GM12878 (cell line): Measurements from ENCODE around the gene AP1M1. TPM values are rescaled to one million over a fixed set of nuclear protein-coding genes. Genes with fewer than 3 reads are reported as not detected.

Experiments
- ATAC-seq: fragments of 200-7000 bp; cut with Tn5 transposase; 3 replicates; pipeline ENCODE4 v1.9.1; 2020; ENCODE audit warnings: mild to moderate bottlenecking, moderate library complexity
- BruUV-seq: library from RNA; stranded (reverse); fragments of 400-500 nt; replicated peaks from 2 replicates; lab custom pipeline; 2021; lab: Mats Ljungman, UMichigan
- CTCF ChIA-PET: fragments of 300-600 bp; sonication (Branson Sonifier 250); formaldehyde crosslinking; extraction: SDS; loops from one replicate; lab custom pipeline; 2021; ENCODE audit warnings: inconsistent platforms; lab: Yijun Ruan, JAX
- POLR2A ChIA-PET: fragments of 350-600 bp; formaldehyde crosslinking; extraction: SDS; loops from one replicate; lab custom pipeline; 2021; ENCODE audit warnings: inconsistent platforms; lab: Charles Lee
- RAD21 ChIA-PET: fragments of 300-600 bp; sonication (Branson Sonifier 250); formaldehyde crosslinking; loops from one replicate; lab custom pipeline; 2023; ENCODE audit warnings: antibody characterized with exemption; ENCODE audit not compliant: unreplicated experiment; lab: Charles Lee
- SMC1A ChIA-PET: fragments of 300-600 bp; sonication (Branson Sonifier 250); formaldehyde crosslinking; loops from one replicate; lab custom pipeline; 2023; ENCODE audit not compliant: unreplicated experiment, uncharacterized antibody; lab: Charles Lee
- DNase-seq: peaks from one replicate; pipeline ENCODE4 v3.0.0-alpha.2; 2011; ENCODE audit warnings: low read depth, low spot score
- FAIRE-seq: peaks from 3 replicates; lab custom pipeline; 2011; peaks lifted over from hg19 to GRCh38; lab: Jason Lieb, UNC
- H2AFZ ChIP-seq: 2 replicates; pipeline ENCODE4 v1.6.0; 2011; ENCODE audit warnings: low read depth, low read length, control low read depth; ENCODE audit not compliant: control insufficient read depth
- H3K27ac ChIP-seq: 2 replicates; pipeline ENCODE4 v1.5.1; 2011; ENCODE audit warnings: control low read depth; ENCODE audit not compliant: control insufficient read depth, insufficient read depth
- H3K27me3 ChIP-seq, 2 experiments: replicated peaks in 1 of 2; 2 replicates each; pipeline versions ENCODE4 v1.6.0 to v1.6.1; 2011; ENCODE audit warnings: low read length in 1 of 2; ENCODE audit not compliant: control insufficient read depth in 2 of 2, insufficient read depth in 2 of 2
- H3K36me3 ChIP-seq, 2 experiments: 2 replicates each; pipeline ENCODE4 v1.5.1; 2011; ENCODE audit warnings: low read length in 1 of 2; ENCODE audit not compliant: control insufficient read depth in 2 of 2, insufficient read depth in 2 of 2
- H3K4me1 ChIP-seq: 2 replicates; pipeline ENCODE4 v1.6.1; 2011; ENCODE audit warnings: mild to moderate bottlenecking, low read length, moderate library complexity, mixed read lengths; ENCODE audit not compliant: control insufficient read depth, insufficient read depth
- H3K4me2 ChIP-seq: 2 replicates; pipeline ENCODE4 v1.6.0; 2011; ENCODE audit warnings: control low read depth; ENCODE audit not compliant: control insufficient read depth, insufficient read depth
- H3K4me3 ChIP-seq: fragments of 200-600 bp; sonication (generic); 2 replicates; pipeline ENCODE4 v1.5.1; 2016
- H3K79me2 ChIP-seq: 2 replicates; pipeline ENCODE4 v1.6.0; 2011; ENCODE audit warnings: low read length; ENCODE audit not compliant: control insufficient read depth, insufficient read depth
- H3K9ac ChIP-seq: 2 replicates; pipeline ENCODE4 v1.8.0; 2011; ENCODE audit warnings: low read length, control low read depth, mixed read lengths; ENCODE audit not compliant: control insufficient read depth, insufficient read depth
- H3K9me3 ChIP-seq: replicated peaks from 3 replicates; pipeline ENCODE4 v1.5.1; 2011; ENCODE audit warnings: mild to moderate bottlenecking, low read length; ENCODE audit not compliant: control insufficient read depth, insufficient read depth
- H4K20me1 ChIP-seq: 2 replicates; pipeline ENCODE4 v1.6.0; 2011; ENCODE audit not compliant: control insufficient read depth, insufficient read depth
- BCL11A ChIP-seq: IDR thresholded peaks from 2 replicates; pipeline ENCODE4 v1.6.1; 2011; ENCODE audit warnings: low read depth, low read length
- DPF2 ChIP-seq: fragments of 450-650 bp; IDR thresholded peaks from 2 replicates; pipeline ENCODE4 v1.6.1; 2017; ENCODE audit warnings: mild to moderate bottlenecking
- E2F4 ChIP-seq: IDR thresholded peaks from 2 replicates; pipeline ENCODE4 v1.6.1; 2012; ENCODE audit warnings: low read depth, low read length, improper control_type of control experiment
- E4F1 ChIP-seq: fragments of 450-650 bp; IDR thresholded peaks from 2 replicates; pipeline ENCODE4 v1.6.1; 2018; ENCODE audit warnings: borderline replicate concordance, mild to moderate bottlenecking; ENCODE audit not compliant: partially characterized antibody
- EED ChIP-seq: sonication (generic); IDR thresholded peaks from 2 replicates; pipeline ENCODE4 v1.6.1; 2016; ENCODE audit warnings: antibody characterized with exemption, low read depth
- FOXM1 ChIP-seq: IDR thresholded peaks from 2 replicates; pipeline ENCODE4 v1.6.1; 2012; ENCODE audit warnings: low read depth, mild to moderate bottlenecking, inconsistent platforms, low read length, moderate library complexity
- IRF5 ChIP-seq: fragments of 450-650 bp; IDR thresholded peaks from 2 replicates; pipeline ENCODE4 v1.6.1; 2017; ENCODE audit warnings: borderline replicate concordance
- MTA2 ChIP-seq: fragments of 450-650 bp; IDR thresholded peaks from 2 replicates; pipeline ENCODE4 v1.6.1; 2016; ENCODE audit warnings: low read depth, mild to moderate bottlenecking, moderate library complexity
- PAX5 ChIP-seq: IDR thresholded peaks from 2 replicates; pipeline ENCODE4 v1.6.1; 2011; ENCODE audit warnings: low read depth, low read length, borderline replicate concordance
- POU2F2 ChIP-seq: IDR thresholded peaks from 3 replicates; pipeline ENCODE4 v1.6.1; 2011; ENCODE audit warnings: low read depth, mild to moderate bottlenecking, low read length, borderline replicate concordance
- RFX5 ChIP-seq: IDR thresholded peaks from 2 replicates; pipeline ENCODE4 v1.6.1; 2011; ENCODE audit warnings: low read depth, low read length, improper control_type of control experiment
- SKIL ChIP-seq: fragments of 450-650 bp; IDR thresholded peaks from 2 replicates; pipeline ENCODE4 v1.6.1; 2017; ENCODE audit warnings: mild to moderate bottlenecking, low read depth, inconsistent platforms; ENCODE audit not compliant: poor library complexity, severe bottlenecking
- TAF1 ChIP-seq: IDR thresholded peaks from 2 replicates; pipeline ENCODE4 v1.6.1; 2011; ENCODE audit warnings: mild to moderate bottlenecking, low read depth, low read length, borderline replicate concordance
- YBX1 ChIP-seq: fragments of 450-650 bp; IDR thresholded peaks from 2 replicates; pipeline ENCODE4 v1.6.1; 2016; ENCODE audit warnings: antibody characterized with exemption
- ZNF207 ChIP-seq: fragments of 450-650 bp; IDR thresholded peaks from 2 replicates; pipeline ENCODE4 v1.6.1; 2014; ENCODE audit warnings: antibody characterized with exemption, mild to moderate bottlenecking, borderline replicate concordance
- ZNF274 ChIP-seq: IDR thresholded peaks from one replicate; pipeline ENCODE4 v1.8.0; 2011; ENCODE audit not compliant: insufficient read length, insufficient read depth
- WGBS: methylation state at CpG from one replicate; pipeline ENCODE4 v1.1.6; 2016; ENCODE audit warnings: low lambda C conversion rate; ENCODE audit not compliant: insufficient replicate concordance, insufficient coverage; ENCODE audit errors: missing lambda C conversion rate; 5-methylcytosine and 5-hydroxymethylcytosine counted together
- in situ Hi-C: fragments of 300-500 bp; cut with MboI; formaldehyde crosslinking; loops from 9 replicates; pipeline ENCODE4 v1.14.3; 2018; ENCODE audit warnings: mixed read lengths
- intact Hi-C: fragments of 100-400 bp; cut with micrococcal nuclease; formaldehyde crosslinking; loops from one replicate; pipeline ENCODE4 v1.14.2; 2022; ENCODE audit not compliant: unreplicated experiment
- polyA plus RNA-seq, 11 experiments: library from polyadenylated mRNA; depleted of rRNA in 4 of 11; unstranded in 6 of 11; stranded (reverse) in 5 of 11; fragments of >200 nt; fragmentation: Nextera tagmentation in 4 of 11; fragmentation: Illumina TruSeq in 1 of 11; extraction: Ambion mirVana in 4 of 11; extraction: Trizol in 1 of 11; gene quantifications; 1 replicate in 1 of 11; 2 replicates in 10 of 11; pipeline versions ENCODE4 v1.2.1 to v1.2.3, GENCODE V29; 2011 to 2016; ENCODE audit warnings: inconsistent platforms in 2 of 11, missing spikeins in 2 of 11, low read depth in 1 of 11
- total RNA-seq, 4 experiments: library from RNA; depleted of rRNA in 3 of 4; stranded (reverse); fragments of >200 nt in 3 of 4; fragmentation: Illumina TruSeq in 1 of 4; extraction: Trizol in 1 of 4; gene quantifications; 2 replicates each; pipeline versions ENCODE4 v1.2.1 to v1.2.3, GENCODE V29; 2013 to 2021

AP1M1 gene
- total and polyA plus RNA-seq, 10 of the 15 experiments (the other 5 are each of a cell fraction or from before 2014, with no cell fraction given), result 1.0 to 116 (median 44.7) TPM

GRCh38 chr19:16259385-16260159, 61.9 kb downstream of the AP1M1 start:
- BruUV-seq, result no TSS peak
- Histone ChIP-seq H3K27me3 (no peaks in the 10 kb centered on the region; a peak in 1 of 4 replicates), H3K4me3 (0 out of 2 replicates have a peak overlapping the region, but pooled peaks have one; percentile 7), H3K36me3 (no peaks in the 10 kb centered on the region), H4K20me1 (no peaks in the 10 kb centered on the region), H3K79me2 (no peaks in the 10 kb centered on the region), H3K9ac (no peak overlapping the region), H3K27ac (peak overlapping the region; percentile 27; the same call in 1 of the 2 replicates), H3K9me3 (no peaks in the 10 kb centered on the region), H3K4me2 (peak overlapping the region; percentile 67), H3K4me1 (peaks cover 47% of the 10 kb centered on the region), H2AFZ (no peak overlapping the region)
- ATAC-seq (peak; percentile 93), DNase-seq (peak; percentile 52), FAIRE-seq (peak; percentile 85)
- in situ Hi-C loops (no loop called here), intact Hi-C loops (no loop called here)
- ChIA-PET CTCF (interaction anchor here (1.1 to 2.9 kb wide), 3 partner anchors 123 to 148 kb away, joined by 4 to 18 read pairs (median 4); partner anchors contain the start of gene RAB8A), RAD21 (interaction anchor here (0.8 to 1.3 kb wide), 5 partner anchors 69 to 123 kb away, joined by 3 to 4 read pairs (median 3); no protein-coding TSS in a partner anchor), POLR2A (interaction anchor here (0.6 to 1.6 kb wide), 6 partner anchors 9 to 184 kb away, joined by 3 to 6 read pairs (median 4); partner anchors contain the start of genes KLF2 and TPM4), SMC1A (interaction anchor here (1.0 to 2.4 kb wide), 5 partner anchors 24 to 123 kb away, joined by 3 to 6 read pairs (median 4); no protein-coding TSS in a partner anchor)
- 2% methylated on average over 21 of the region's 22 CpGs for whole genome bisulfite sequencing
- TF ChIP-seq MTA2 (peak; percentile 35; the same call in 1 of the 2 replicates), EED (peak; percentile 43; the same call in 1 of the 2 replicates), POU2F2 (peak; percentile 87; the same call in 1 of the 3 replicates), ZNF207 (no peak), BCL11A (no peak), E2F4 (no peak), TAF1 (no peak), IRF5 (no peak), E4F1 (no peak), FOXM1 (peak; percentile 15; the same call in 1 of the 2 replicates), YBX1 (no peak), SKIL (no peak), RFX5 (no peak), DPF2 (peak; percentile 72), PAX5 (peak; percentile 89; the same call in 1 of the 2 replicates), ZNF274 (no peak)
